GM23338 (cell line): ENCODE data around the gene EDIL3.

Source experiments
- CREB1 ChIP-seq: fragments of 250-450 bp; sonication (Bioruptor Pico); IDR thresholded peaks from 2 replicates; pipeline ENCODE4 v1.5.0; 2020; ENCODE audit warnings: low read depth, mild to moderate bottlenecking, moderate library complexity
- ETS1 ChIP-seq: IDR thresholded peaks from 2 replicates; pipeline ENCODE4 v1.6.1; 2016; ENCODE audit warnings: antibody characterized with exemption
- EZH2 ChIP-seq: fragments of 200-600 bp; sonication (generic); IDR thresholded peaks from one replicate; pipeline ENCODE4 v1.8.0; 2017; ENCODE audit warnings: antibody characterized with exemption, mild to moderate bottlenecking, low read depth; ENCODE audit not compliant: unreplicated experiment
- EZH2phosphoT487 ChIP-seq: fragments of 200-600 bp; sonication (generic); IDR thresholded peaks from one replicate; pipeline ENCODE4 v1.8.1; 2018; ENCODE audit warnings: antibody characterized with exemption; ENCODE audit not compliant: unreplicated experiment
- JUNB ChIP-seq: IDR thresholded peaks from one replicate; pipeline ENCODE4 v1.6.1; 2016; ENCODE audit warnings: antibody characterized with exemption; ENCODE audit not compliant: unreplicated experiment
- NANOG ChIP-seq: IDR thresholded peaks from 2 replicates; pipeline ENCODE4 v1.6.1; 2016; ENCODE audit warnings: antibody characterized with exemption, borderline replicate concordance
- POLR2AphosphoS5 ChIP-seq: IDR thresholded peaks from 2 replicates; pipeline ENCODE4 v1.6.1; 2016; ENCODE audit warnings: antibody characterized with exemption, low read depth
- REST ChIP-seq: IDR thresholded peaks from one replicate; pipeline ENCODE4 v1.6.1; 2018; ENCODE audit warnings: antibody characterized with exemption; ENCODE audit not compliant: unreplicated experiment
- STAT1 ChIP-seq: IDR thresholded peaks from one replicate; pipeline ENCODE4 v1.6.1; 2016; ENCODE audit warnings: antibody characterized with exemption; ENCODE audit not compliant: unreplicated experiment
- ZNF331 ChIP-seq: fragments of 250-450 bp; sonication (Bioruptor Pico); IDR thresholded peaks from 2 replicates; pipeline ENCODE4 v1.5.0; 2020; ENCODE audit warnings: low read depth, mild to moderate bottlenecking, moderate library complexity
- ZNF462 ChIP-seq: fragments of 250-450 bp; sonication (Bioruptor Pico); IDR thresholded peaks from 2 replicates; pipeline ENCODE4 v1.5.0; 2020; ENCODE audit warnings: mild to moderate bottlenecking, moderate library complexity
- TF ChIP-seq, protein P1 (sequence below), 2 experiments: fragments of 200-600 bp in 1 of 2; sonication (generic) in 1 of 2; conservative IDR thresholded peaks; 2 replicates each; pipeline versions ENCODE4 v1.5.1 to v1.6.1; 2016 to 2017; ENCODE audit warnings: antibody characterized with exemption in 2 of 2, low read depth in 2 of 2, mild to moderate bottlenecking in 2 of 2, moderate library complexity in 1 of 2

DNA sequence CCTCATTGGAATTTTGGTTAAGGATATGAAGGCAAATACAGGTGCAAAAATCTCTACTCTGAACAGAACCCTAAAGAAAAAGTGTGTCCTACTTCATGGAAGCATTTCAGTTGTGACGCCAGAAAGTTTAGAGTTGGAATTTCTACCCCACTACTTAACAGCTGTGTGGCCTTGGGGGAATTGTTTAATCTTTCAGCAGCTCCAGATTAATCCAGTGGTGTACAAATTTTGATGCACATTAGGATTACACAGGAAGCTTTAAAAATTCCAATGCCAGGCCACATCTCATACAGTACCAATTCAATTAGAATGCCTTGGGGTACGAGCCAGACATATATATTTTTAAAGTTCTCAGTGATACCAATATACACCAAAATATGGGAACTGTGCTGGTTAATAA is 266.1 kb downstream of the EDIL3 start:
- TF ChIP-seq, protein P1, sequence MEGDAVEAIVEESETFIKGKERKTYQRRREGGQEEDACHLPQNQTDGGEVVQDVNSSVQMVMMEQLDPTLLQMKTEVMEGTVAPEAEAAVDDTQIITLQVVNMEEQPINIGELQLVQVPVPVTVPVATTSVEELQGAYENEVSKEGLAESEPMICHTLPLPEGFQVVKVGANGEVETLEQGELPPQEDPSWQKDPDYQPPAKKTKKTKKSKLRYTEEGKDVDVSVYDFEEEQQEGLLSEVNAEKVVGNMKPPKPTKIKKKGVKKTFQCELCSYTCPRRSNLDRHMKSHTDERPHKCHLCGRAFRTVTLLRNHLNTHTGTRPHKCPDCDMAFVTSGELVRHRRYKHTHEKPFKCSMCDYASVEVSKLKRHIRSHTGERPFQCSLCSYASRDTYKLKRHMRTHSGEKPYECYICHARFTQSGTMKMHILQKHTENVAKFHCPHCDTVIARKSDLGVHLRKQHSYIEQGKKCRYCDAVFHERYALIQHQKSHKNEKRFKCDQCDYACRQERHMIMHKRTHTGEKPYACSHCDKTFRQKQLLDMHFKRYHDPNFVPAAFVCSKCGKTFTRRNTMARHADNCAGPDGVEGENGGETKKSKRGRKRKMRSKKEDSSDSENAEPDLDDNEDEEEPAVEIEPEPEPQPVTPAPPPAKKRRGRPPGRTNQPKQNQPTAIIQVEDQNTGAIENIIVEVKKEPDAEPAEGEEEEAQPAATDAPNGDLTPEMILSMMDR (conservative IDR thresholded peaks at IDR 0.05; ENCODE audit: low read depth in 2 of 2): no peak
- no peak for TF ChIP-seq EZH2phosphoT487
- TF ChIP-seq EZH2: no peak
- no peak for TF ChIP-seq ZNF331 (CRISPR knock-in tag)
- no peak for TF ChIP-seq POLR2AphosphoS5
- no peak for TF ChIP-seq JUNB
- no peak for TF ChIP-seq CREB1 (CRISPR knock-in tag)
- TF ChIP-seq REST: no peak
- TF ChIP-seq ETS1: no peak
- no peak for TF ChIP-seq ZNF462 (CRISPR knock-in tag)
- TF ChIP-seq STAT1: no peak
- TF ChIP-seq NANOG: no peak
